ENCODE data around the gene CDKL2.

The CDKL2 gene

DNA sequence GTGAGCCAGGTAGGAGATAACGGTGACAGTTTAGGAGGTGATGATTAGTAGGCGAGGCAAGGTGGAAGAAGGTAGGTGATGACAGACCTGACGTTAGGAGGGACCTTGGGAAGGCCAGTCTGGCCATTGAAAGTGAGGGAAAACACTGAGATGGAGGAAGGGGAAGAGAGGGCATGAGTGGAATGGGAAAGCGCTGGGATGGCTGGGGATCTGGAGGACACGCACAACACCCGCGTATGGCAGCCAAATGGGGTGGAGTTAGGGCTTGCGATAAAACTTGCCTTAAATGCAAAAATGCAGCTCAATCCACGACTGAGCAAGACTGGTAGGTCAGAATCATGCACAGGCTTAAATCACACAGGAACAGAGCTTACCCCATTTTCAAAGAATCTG lies 605 bp upstream of the CDKL2 start:
- Histone ChIP-seq H3K27me3 (ENCODE audit: control insufficient read depth in 3 of 3, insufficient read depth in 3 of 3, low read depth in 1 of 3, low read length in 3 of 3) (no peaks in the 10 kb centered on the region), H3K18ac (ENCODE audit: low read length) (peak overlapping the region; percentile 96), H2BK120ac (ENCODE audit: low read depth, low read length) (no peak overlapping the region), H3K27ac (replicated peaks; ENCODE audit: low read length) (no peak overlapping the region), H3K4me2 (ENCODE audit: insufficient read depth, low read length, poor library complexity, severe bottlenecking) (peak overlapping the region; percentile 88), H2BK5ac (ENCODE audit: low read length) (no peak overlapping the region), H3K4ac (ENCODE audit: low read length) (no peak overlapping the region), H2BK12ac (ENCODE audit: low read length) (no peak overlapping the region), H3K4me1 (ENCODE audit: control insufficient read depth in 2 of 2, insufficient read depth in 1 of 2, low read depth in 1 of 2, low read length in 2 of 2) (peaks cover 3% of the 10 kb centered on the region in 2 donors), H3K9ac (ENCODE audit: low read depth, low read length, poor library complexity) (peak overlapping the region; percentile 65), H4K91ac (ENCODE audit: low read depth, low read length, poor library complexity) (no peak overlapping the region), H2AK5ac (ENCODE audit: low read depth, low read length) (no peak overlapping the region), H2BK15ac (ENCODE audit: low read length) (no peak overlapping the region), H3K4me3 (ENCODE audit: low read length in 2 of 2) (peak overlapping the region; percentile 60 to 85), H2AFZ (ENCODE audit: low read length) (peak overlapping the region; percentile 95), H3K9me3 (replicated peaks in 1 of 2; ENCODE audit: control insufficient read depth in 2 of 2, insufficient read depth in 1 of 2, low read depth in 1 of 2, low read length in 2 of 2) (no peaks in the 10 kb centered on the region), H3K36me3 (replicated peaks in 1 of 2; ENCODE audit: control insufficient read depth in 2 of 2, insufficient read depth in 2 of 2, low read length in 2 of 2) (no peaks in the 10 kb centered on the region), H3K14ac (ENCODE audit: low read length) (no peak overlapping the region), H3K79me1 (ENCODE audit: low read depth, low read length) (no peaks in the 10 kb centered on the region), H4K8ac (ENCODE audit: low read depth, low read length) (no peak overlapping the region), H3K23ac (ENCODE audit: low read depth, low read length, poor library complexity) (no peak overlapping the region)
- no peak for DNase-seq (ENCODE audit: low spot score)
- no CpG with 5 or more reads among the region's 9 CpGs for WGBS, 2 donors (ENCODE audit: extremely low coverage in 2 of 2, insufficient read length in 2 of 2, insufficient replicate concordance in 1 of 2)

DNA sequence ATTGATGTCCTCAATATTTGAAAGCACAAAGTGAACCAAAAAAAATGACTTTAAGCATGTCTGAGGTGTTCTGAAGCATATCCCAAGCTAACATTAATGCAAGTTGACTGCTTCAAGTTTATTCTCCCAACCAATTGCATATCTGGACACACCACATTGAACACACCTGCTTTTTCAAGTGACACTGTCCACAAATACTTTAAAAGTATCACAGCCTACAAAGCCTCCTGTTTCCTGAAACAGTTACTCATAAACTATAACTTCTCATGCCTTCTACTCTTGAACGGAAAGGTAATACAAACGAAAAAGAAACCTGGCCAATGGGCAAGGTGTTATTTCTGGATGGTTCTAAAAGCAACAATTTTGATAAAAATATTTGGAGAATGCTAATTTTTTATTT lies 1.1 kb downstream of the CDKL2 start:
- Histone ChIP-seq H3K4me2 (ENCODE audit: insufficient read depth, low read length, poor library complexity, severe bottlenecking) (no peak overlapping the region), H3K4ac (ENCODE audit: low read length) (no peak overlapping the region), H4K8ac (ENCODE audit: low read depth, low read length) (no peak overlapping the region), H3K36me3 (replicated peaks in 1 of 2; ENCODE audit: control insufficient read depth in 2 of 2, insufficient read depth in 2 of 2, low read length in 2 of 2) (no peaks in the 10 kb centered on the region), H3K9me3 (replicated peaks in 1 of 2; ENCODE audit: control insufficient read depth in 2 of 2, insufficient read depth in 1 of 2, low read depth in 1 of 2, low read length in 2 of 2) (no peaks in the 10 kb centered on the region), H3K27ac (replicated peaks; ENCODE audit: low read length) (no peak overlapping the region), H4K91ac (ENCODE audit: low read depth, low read length, poor library complexity) (no peak overlapping the region), H3K4me1 (ENCODE audit: control insufficient read depth in 2 of 2, insufficient read depth in 1 of 2, low read depth in 1 of 2, low read length in 2 of 2) (peaks cover 3% of the 10 kb centered on the region in 2 donors), H2BK12ac (ENCODE audit: low read length) (no peak overlapping the region), H2BK15ac (ENCODE audit: low read length) (no peak overlapping the region), H3K18ac (ENCODE audit: low read length) (no peak overlapping the region), H3K23ac (ENCODE audit: low read depth, low read length, poor library complexity) (no peak overlapping the region), H3K9ac (ENCODE audit: low read depth, low read length, poor library complexity) (no peak overlapping the region), H3K27me3 (ENCODE audit: control insufficient read depth in 3 of 3, insufficient read depth in 3 of 3, low read depth in 1 of 3, low read length in 3 of 3) (no peaks in the 10 kb centered on the region), H2AFZ (ENCODE audit: low read length) (no peak overlapping the region), H3K4me3 (ENCODE audit: low read length in 2 of 2) (no peak overlapping the region), H2AK5ac (ENCODE audit: low read depth, low read length) (no peak overlapping the region), H2BK120ac (ENCODE audit: low read depth, low read length) (no peak overlapping the region), H3K79me1 (ENCODE audit: low read depth, low read length) (no peaks in the 10 kb centered on the region), H3K14ac (ENCODE audit: low read length) (no peak overlapping the region), H2BK5ac (ENCODE audit: low read length) (no peak overlapping the region)
- no peak for DNase-seq (ENCODE audit: low spot score)
- no CpG with 5 or more reads among the region's 2 CpGs for WGBS, 2 donors (ENCODE audit: extremely low coverage in 2 of 2, insufficient read length in 2 of 2, insufficient replicate concordance in 1 of 2)

DNA sequence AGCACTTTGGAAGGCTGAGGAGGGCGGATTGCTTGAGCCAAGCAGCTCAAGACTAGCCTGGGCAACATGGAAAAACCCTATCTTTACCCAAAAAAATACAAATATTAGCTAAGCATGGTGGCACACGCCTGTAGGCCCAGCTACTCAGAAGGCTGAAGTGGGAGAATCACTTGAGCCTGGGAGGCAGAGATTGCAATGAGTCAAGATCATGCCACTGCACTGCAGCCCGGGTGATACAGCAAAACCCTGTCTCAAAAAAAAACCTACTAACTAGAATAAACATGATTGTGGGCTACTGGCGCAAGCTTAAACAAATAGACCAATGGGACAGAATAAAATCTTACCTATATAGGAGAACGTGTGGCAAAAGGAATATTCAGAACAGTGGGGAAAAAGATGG lies 7.3 kb downstream of the CDKL2 start:
- H3K36me3 ChIP-seq (replicated peaks in 1 of 2; ENCODE audit: control insufficient read depth in 2 of 2, insufficient read depth in 2 of 2, low read length in 2 of 2): no peaks in the 10 kb centered on the region
- H3K23ac ChIP-seq (ENCODE audit: low read depth, low read length, poor library complexity): no peak overlapping the region
- H3K4me1 ChIP-seq (ENCODE audit: control insufficient read depth in 2 of 2, insufficient read depth in 1 of 2, low read depth in 1 of 2, low read length in 2 of 2): no peaks in the 10 kb centered on the region
- no peak overlapping the region for H3K18ac ChIP-seq (ENCODE audit: low read length)
- no peaks in the 10 kb centered on the region for H3K27me3 ChIP-seq (ENCODE audit: control insufficient read depth in 3 of 3, insufficient read depth in 3 of 3, low read depth in 1 of 3, low read length in 3 of 3)
- H3K27ac ChIP-seq (replicated peaks; ENCODE audit: low read length): no peak overlapping the region
- no peak overlapping the region for H4K8ac ChIP-seq (ENCODE audit: low read depth, low read length)
- H3K14ac ChIP-seq (ENCODE audit: low read length): no peak overlapping the region
- H3K4me3 ChIP-seq (ENCODE audit: low read length in 2 of 2): no peak overlapping the region
- no peak overlapping the region for H3K9ac ChIP-seq (ENCODE audit: low read depth, low read length, poor library complexity)
- no peak overlapping the region for H3K4ac ChIP-seq (ENCODE audit: low read length)
- no peak overlapping the region for H4K91ac ChIP-seq (ENCODE audit: low read depth, low read length, poor library complexity)
- no peak overlapping the region for H2BK15ac ChIP-seq (ENCODE audit: low read length)
- H2BK5ac ChIP-seq (ENCODE audit: low read length): no peak overlapping the region
- H2BK12ac ChIP-seq (ENCODE audit: low read length): no peak overlapping the region
- H2AK5ac ChIP-seq (ENCODE audit: low read depth, low read length): no peak overlapping the region
- no peak overlapping the region for H2BK120ac ChIP-seq (ENCODE audit: low read depth, low read length)
- H3K4me2 ChIP-seq (ENCODE audit: insufficient read depth, low read length, poor library complexity, severe bottlenecking): no peak overlapping the region
- DNase-seq (ENCODE audit: low spot score): no peak
- H2AFZ ChIP-seq (ENCODE audit: low read length): no peak overlapping the region
- no peaks in the 10 kb centered on the region for H3K79me1 ChIP-seq (ENCODE audit: low read depth, low read length)
- H3K9me3 ChIP-seq (replicated peaks in 1 of 2; ENCODE audit: control insufficient read depth in 2 of 2, insufficient read depth in 1 of 2, low read depth in 1 of 2, low read length in 2 of 2): no peaks in the 10 kb centered on the region
- no CpG with 5 or more reads among the region's 5 CpGs for WGBS, 2 donors (ENCODE audit: extremely low coverage in 2 of 2, insufficient read length in 2 of 2, insufficient replicate concordance in 1 of 2)

DNA sequence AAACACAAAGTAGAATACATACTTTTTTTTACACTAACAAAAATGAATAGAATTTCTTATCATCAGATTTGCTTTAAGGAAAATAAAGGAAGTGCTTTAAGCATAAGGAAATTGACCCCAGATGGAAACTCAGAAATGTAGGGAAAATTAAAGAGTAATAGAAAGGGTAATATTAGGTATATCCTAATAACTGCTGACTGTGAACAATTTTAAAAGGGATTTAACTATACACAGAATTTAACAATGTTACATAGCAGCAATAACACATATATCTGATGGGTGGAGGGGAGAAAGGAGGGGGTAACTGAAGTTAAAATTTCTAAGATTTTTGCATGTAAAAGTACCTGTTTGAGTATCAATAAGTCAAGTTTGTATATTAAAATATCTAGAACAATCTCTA lies 8.6 kb downstream of the CDKL2 start:
- H2AK5ac ChIP-seq (ENCODE audit: low read depth, low read length): no peak overlapping the region
- H4K91ac ChIP-seq (ENCODE audit: low read depth, low read length, poor library complexity): no peak overlapping the region
- no peak overlapping the region for H3K4me3 ChIP-seq (ENCODE audit: low read length in 2 of 2)
- no peak overlapping the region for H2AFZ ChIP-seq (ENCODE audit: low read length)
- H2BK120ac ChIP-seq (ENCODE audit: low read depth, low read length): no peak overlapping the region
- H3K4ac ChIP-seq (ENCODE audit: low read length): no peak overlapping the region
- H3K23ac ChIP-seq (ENCODE audit: low read depth, low read length, poor library complexity): no peak overlapping the region
- no peaks in the 10 kb centered on the region for H3K27me3 ChIP-seq (ENCODE audit: control insufficient read depth in 3 of 3, insufficient read depth in 3 of 3, low read depth in 1 of 3, low read length in 3 of 3)
- H2BK12ac ChIP-seq (ENCODE audit: low read length): no peak overlapping the region
- H3K18ac ChIP-seq (ENCODE audit: low read length): no peak overlapping the region
- H3K14ac ChIP-seq (ENCODE audit: low read length): no peak overlapping the region
- H3K4me1 ChIP-seq (ENCODE audit: control insufficient read depth in 2 of 2, insufficient read depth in 1 of 2, low read depth in 1 of 2, low read length in 2 of 2): no peaks in the 10 kb centered on the region
- no peak overlapping the region for H3K4me2 ChIP-seq (ENCODE audit: insufficient read depth, low read length, poor library complexity, severe bottlenecking)
- H3K36me3 ChIP-seq (replicated peaks in 1 of 2; ENCODE audit: control insufficient read depth in 2 of 2, insufficient read depth in 2 of 2, low read length in 2 of 2): no peaks in the 10 kb centered on the region
- H3K9ac ChIP-seq (ENCODE audit: low read depth, low read length, poor library complexity): no peak overlapping the region
- no peaks in the 10 kb centered on the region for H3K79me1 ChIP-seq (ENCODE audit: low read depth, low read length)
- no peak overlapping the region for H2BK15ac ChIP-seq (ENCODE audit: low read length)
- no peak overlapping the region for H4K8ac ChIP-seq (ENCODE audit: low read depth, low read length)
- no peak overlapping the region for H2BK5ac ChIP-seq (ENCODE audit: low read length)
- H3K9me3 ChIP-seq (replicated peaks in 1 of 2; ENCODE audit: control insufficient read depth in 2 of 2, insufficient read depth in 1 of 2, low read depth in 1 of 2, low read length in 2 of 2): no peaks in the 10 kb centered on the region
- H3K27ac ChIP-seq (replicated peaks; ENCODE audit: low read length): no peak overlapping the region
- no peak for DNase-seq (ENCODE audit: low spot score)

All from neuronal stem cell (in vitro differentiated cells).